SK-N-SH (cell line): Measurements from ENCODE around the gene CCDC24. TPM values are rescaled to one million over a fixed set of nuclear protein-coding genes. Genes with fewer than 3 reads are reported as not detected.

Experiments used
- CTCF ChIA-PET: fragments of 300-600, 350-600 bp; formaldehyde crosslinking; extraction: SDS; loops from one replicate; lab custom pipeline; 2021; lab: Yijun Ruan, JAX
- POLR2A ChIA-PET: fragments of 350-600 bp; sonication (Branson Sonifier 250); formaldehyde crosslinking; extraction: SDS; loops from one replicate; lab custom pipeline; 2020; ENCODE audit warnings: antibody characterized with exemption, inconsistent platforms; lab: Yijun Ruan, JAX
- DNase-seq: peaks from one replicate; pipeline ENCODE4 v3.0.0; 2012
- H2AFZ ChIP-seq: fragments of 200-600 bp; sonication (generic); 2 replicates; pipeline ENCODE4 v1.8.1; 2016; ENCODE audit warnings: antibody characterized with exemption, mild to moderate bottlenecking, low read depth
- H3F3A ChIP-seq: fragments of 200-600 bp; sonication (generic); replicated peaks from 2 replicates; pipeline ENCODE3; 2016; ENCODE audit warnings: antibody characterized with exemption, mild to moderate bottlenecking; ENCODE audit not compliant: insufficient read depth
- H3K27ac ChIP-seq, 2 experiments: fragments of 200-500 bp in 1 of 2; fragments of 200-600 bp in 1 of 2; sonication (Bioruptor generic) in 1 of 2; sonication (generic), shearing (Covaris generic) in 1 of 2; 2 replicates each; pipeline versions ENCODE4 v1.5.1 to v1.6.1; 2014 to 2016; ENCODE audit warnings: low read depth in 2 of 2, inconsistent platforms in 1 of 2, low read length in 1 of 2, mild to moderate bottlenecking in 1 of 2, mixed read lengths in 1 of 2
- H3K27me3 ChIP-seq: fragments of 200-600 bp; sonication (generic), shearing (Covaris generic); 2 replicates; pipeline ENCODE4 v1.6.1; 2016; ENCODE audit warnings: mixed run types; ENCODE audit not compliant: insufficient read depth
- H3K36me3 ChIP-seq, 2 experiments: fragments of 200-500 bp in 1 of 2; fragments of 200-600 bp in 1 of 2; sonication (Bioruptor generic) in 1 of 2; sonication (generic) in 1 of 2; replicated peaks in 1 of 2; 2 replicates each; pipeline versions ENCODE3 to v1.5.1; 2014 to 2016; ENCODE audit warnings: low read length in 1 of 2, mild to moderate bottlenecking in 1 of 2; ENCODE audit not compliant: insufficient read depth in 2 of 2, control insufficient read depth in 1 of 2
- H3K4me1 ChIP-seq, 2 experiments: fragments of 200-500 bp in 1 of 2; fragments of 200-600 bp in 1 of 2; sonication (Bioruptor generic) in 1 of 2; sonication (generic), shearing (Covaris generic) in 1 of 2; 2 replicates each; pipeline versions ENCODE4 v1.5.1 to v1.6.1; 2014 to 2016; ENCODE audit warnings: low read depth in 1 of 2, low read length in 1 of 2, mixed run types in 1 of 2; ENCODE audit not compliant: insufficient read depth in 2 of 2, control insufficient read depth in 1 of 2
- H3K4me2 ChIP-seq: fragments of 200-600 bp; sonication (generic), shearing (Covaris generic); 2 replicates; pipeline ENCODE4 v1.6.1; 2017; ENCODE audit warnings: mixed run types
- H3K4me3 ChIP-seq, 2 experiments: fragments of 200-500 bp in 1 of 2; fragments of 200-600 bp in 1 of 2; sonication (Bioruptor generic) in 1 of 2; sonication (generic), shearing (Covaris generic) in 1 of 2; 2 replicates each; pipeline versions ENCODE4 v1.5.1 to v1.8.1; 2014 to 2016; ENCODE audit warnings: low read depth in 2 of 2, inconsistent platforms in 1 of 2, low read length in 1 of 2, mild to moderate bottlenecking in 1 of 2, mixed read lengths in 1 of 2, moderate library complexity in 1 of 2
- H3K79me2 ChIP-seq: fragments of 200-600 bp; sonication (generic); 2 replicates; pipeline ENCODE4 v1.8.1; 2017; ENCODE audit warnings: mild to moderate bottlenecking; ENCODE audit not compliant: insufficient read depth
- H3K9ac ChIP-seq: fragments of 200-600 bp; sonication (generic); 2 replicates; pipeline ENCODE4 v1.6.1; 2017; ENCODE audit warnings: mixed run types
- H3K9me2 ChIP-seq: fragments of 200-600 bp; sonication (generic); 2 replicates; pipeline ENCODE4 v1.6.1; 2017; ENCODE audit warnings: mixed run types
- H3K9me3 ChIP-seq: fragments of 200-600 bp; sonication (generic); 2 replicates; pipeline ENCODE4 v1.6.1; 2017; ENCODE audit warnings: mixed run types, mild to moderate bottlenecking, moderate library complexity
- H4K20me1 ChIP-seq: fragments of 200-600 bp; sonication (generic); 2 replicates; pipeline ENCODE4 v1.6.1; 2017; ENCODE audit warnings: mild to moderate bottlenecking, mixed run types; ENCODE audit not compliant: insufficient read depth
- FOXJ3 ChIP-seq: sonication (generic); formaldehyde crosslinking; IDR thresholded peaks from 2 replicates; pipeline ENCODE4 v1.5.1; 2020; ENCODE audit warnings: mild to moderate bottlenecking, missing genetic modification reagents
- MXI1 ChIP-seq: IDR thresholded peaks from 2 replicates; pipeline ENCODE4 v1.6.1; 2012; ENCODE audit warnings: mild to moderate bottlenecking, low read depth, low read length, improper control_type of control experiment
- RCOR1 ChIP-seq: fragments of 150-350 bp; IDR thresholded peaks from 2 replicates; pipeline ENCODE4 v1.6.1; 2017; ENCODE audit warnings: antibody characterized with exemption, low read length
- RFX5 ChIP-seq: IDR thresholded peaks from 2 replicates; pipeline ENCODE4 v1.6.1; 2012; ENCODE audit warnings: mild to moderate bottlenecking, improper control_type of control experiment, low read length
- SIN3A ChIP-seq: IDR thresholded peaks from 2 replicates; pipeline ENCODE4 v1.6.1; 2012; ENCODE audit warnings: low read depth, mild to moderate bottlenecking, low read length, moderate library complexity, borderline replicate concordance
- SMC3 ChIP-seq: IDR thresholded peaks from 2 replicates; pipeline ENCODE4 v1.6.1; 2012; ENCODE audit warnings: low read depth, low read length, improper control_type of control experiment
- YY1 ChIP-seq: IDR thresholded peaks from 2 replicates; pipeline ENCODE4 v1.4.0; 2012; ENCODE audit warnings: low read depth, mild to moderate bottlenecking
- WGBS: methylation state at CpG from one replicate; pipeline ENCODE4 v1.1.6; 2017; ENCODE audit warnings: low lambda C conversion rate; 5-methylcytosine and 5-hydroxymethylcytosine counted together
- polyA plus RNA-seq, 3 experiments: library from polyadenylated mRNA; depleted of rRNA; stranded (reverse); fragments of >200 nt; gene quantifications; 2 replicates each; pipeline ENCODE4 v1.2.3, GENCODE V29; 2012
- TF ChIP-seq, protein P1 (sequence below): fragments of 200-600 bp; sonication (generic); IDR thresholded peaks from 2 replicates; pipeline ENCODE4 v1.6.1; 2017; ENCODE audit warnings: antibody characterized with exemption, mild to moderate bottlenecking, moderate library complexity

The CCDC24 gene
- polyA plus RNA-seq, 1 of the 3 experiments (the other 2 are of a cell fraction) = 7.5 TPM

DNA sequence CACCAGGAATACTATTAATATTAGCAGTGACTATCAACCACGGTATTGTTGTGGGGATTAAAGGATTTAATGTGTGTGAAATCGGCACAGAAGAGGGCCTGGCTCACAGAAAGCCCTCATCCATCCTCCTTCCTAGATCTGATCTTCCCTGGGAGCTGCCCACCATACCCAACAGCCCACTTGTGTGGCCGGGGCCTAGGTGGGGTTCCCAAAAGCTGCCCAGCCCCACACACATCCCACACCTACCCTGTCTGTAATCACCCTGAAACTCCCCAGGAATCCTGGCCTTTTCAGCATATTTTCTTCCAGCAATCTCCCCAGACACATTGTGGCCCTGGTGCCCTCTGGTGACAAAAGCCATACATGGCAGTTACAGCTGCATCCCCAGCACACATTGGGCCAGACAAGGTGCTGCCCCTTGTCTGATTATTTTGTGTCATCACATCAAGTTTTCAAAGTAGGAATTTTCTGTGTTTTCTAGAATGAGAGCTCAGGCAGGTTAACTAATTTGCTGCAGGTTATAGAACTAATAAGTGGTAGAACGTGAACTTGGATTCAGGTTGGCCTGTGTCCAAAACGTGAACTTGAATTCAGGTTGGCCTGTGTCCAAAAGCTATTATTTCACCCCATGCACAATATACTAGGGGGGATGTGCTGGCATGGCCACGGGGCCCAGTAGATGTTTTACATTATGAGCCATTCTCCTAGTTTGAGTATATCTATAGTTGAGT is 45.2 kb downstream of the CCDC24 start (continued):
- TF ChIP-seq MXI1 = no peak
- TF ChIP-seq, protein P1, sequence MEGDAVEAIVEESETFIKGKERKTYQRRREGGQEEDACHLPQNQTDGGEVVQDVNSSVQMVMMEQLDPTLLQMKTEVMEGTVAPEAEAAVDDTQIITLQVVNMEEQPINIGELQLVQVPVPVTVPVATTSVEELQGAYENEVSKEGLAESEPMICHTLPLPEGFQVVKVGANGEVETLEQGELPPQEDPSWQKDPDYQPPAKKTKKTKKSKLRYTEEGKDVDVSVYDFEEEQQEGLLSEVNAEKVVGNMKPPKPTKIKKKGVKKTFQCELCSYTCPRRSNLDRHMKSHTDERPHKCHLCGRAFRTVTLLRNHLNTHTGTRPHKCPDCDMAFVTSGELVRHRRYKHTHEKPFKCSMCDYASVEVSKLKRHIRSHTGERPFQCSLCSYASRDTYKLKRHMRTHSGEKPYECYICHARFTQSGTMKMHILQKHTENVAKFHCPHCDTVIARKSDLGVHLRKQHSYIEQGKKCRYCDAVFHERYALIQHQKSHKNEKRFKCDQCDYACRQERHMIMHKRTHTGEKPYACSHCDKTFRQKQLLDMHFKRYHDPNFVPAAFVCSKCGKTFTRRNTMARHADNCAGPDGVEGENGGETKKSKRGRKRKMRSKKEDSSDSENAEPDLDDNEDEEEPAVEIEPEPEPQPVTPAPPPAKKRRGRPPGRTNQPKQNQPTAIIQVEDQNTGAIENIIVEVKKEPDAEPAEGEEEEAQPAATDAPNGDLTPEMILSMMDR = peak; percentile 85
- TF ChIP-seq FOXJ3 = no peak
- TF ChIP-seq SIN3A = 0 out of 2 replicates have a peak, but pooled peaks have one; percentile 44
- TF ChIP-seq RFX5 = no peak

DNA sequence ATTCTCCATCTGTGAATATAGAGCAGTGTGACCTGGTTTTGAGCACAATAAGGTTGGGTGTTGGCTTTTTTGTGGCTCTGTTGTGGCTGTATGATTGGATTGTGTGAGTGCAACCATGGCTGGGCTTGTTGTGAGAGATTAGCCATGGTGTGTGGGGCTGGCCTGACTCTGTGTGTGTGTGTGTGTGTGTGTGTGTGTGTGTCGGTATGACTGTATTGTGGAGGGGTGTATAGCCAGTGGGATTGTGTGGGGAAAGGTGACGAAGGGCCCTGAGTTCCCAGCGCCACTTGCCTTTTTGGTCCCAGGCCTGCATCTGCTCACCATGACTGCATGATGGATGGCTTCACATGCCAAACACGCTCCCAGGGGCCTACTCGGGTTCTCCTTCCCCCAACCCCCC is 45.8 kb downstream of the CCDC24 start:
- Histone ChIP-seq H2AFZ (no peak overlapping the region), H3K4me3 (no peak overlapping the region), H3K4me1 (peaks cover 11 to 29% of the 10 kb centered on the region in 2 experiments; a peak in 2 of 4 replicates), H3K36me3 (no peaks in the 10 kb centered on the region), H3K9ac (no peak overlapping the region), H3K9me2 (no peaks in the 10 kb centered on the region), H3K27ac (peak overlapping the region in 1 of 2 experiments; percentile 2; a peak in 1 of 4 replicates), H3K9me3 (no peaks in the 10 kb centered on the region), H3F3A (peaks cover 16% of the 10 kb centered on the region), H3K79me2 (no peaks in the 10 kb centered on the region), H4K20me1 (no peaks in the 10 kb centered on the region), H3K27me3 (no peaks in the 10 kb centered on the region), H3K4me2 (no peak overlapping the region)
- no peak for DNase-seq
- POLR2A ChIA-PET = no interaction called here
- TF ChIP-seq YY1 (no peak), FOXJ3 (no peak), SMC3 (no peak), RCOR1 (no peak)
- TF ChIP-seq, protein P1 = no peak
- CTCF ChIA-PET = interaction anchor here (0.7 to 25.6 kb wide), 32 partner anchors 9 to 566 kb away, joined by 3 to 598 read pairs (median 4); partner anchors contain the start of genes ATP6V0B, CCDC24 and IPO13
- WGBS = 90% methylated on average over 4 of the region's 5 CpGs
